H1 (cell line): ENCODE measurements around the gene RERE. TPM values are rescaled to one million over a fixed set of nuclear protein-coding genes. Genes with fewer than 3 reads are reported as not detected.

Source experiments
- KDM5A ChIP-seq: fragments of 200-600 bp; IDR thresholded peaks from 2 replicates; pipeline ENCODE4 v1.7.1; 2012; ENCODE audit warnings: mild to moderate bottlenecking, low read length, inconsistent platforms, mixed read lengths
- POLR2A ChIP-seq, 2 experiments: IDR thresholded peaks; 1 replicate in 1 of 2; 2 replicates in 1 of 2; pipeline ENCODE4 v1.6.1; 2011; ENCODE audit warnings: low read depth in 2 of 2, low read length in 2 of 2, mild to moderate bottlenecking in 2 of 2; ENCODE audit errors: control extremely low read depth in 1 of 2
- RAD21 ChIP-seq, 2 experiments: IDR thresholded peaks in 1 of 2; conservative IDR thresholded peaks in 1 of 2; 2 replicates each; pipeline ENCODE4 v1.6.1; 2011; ENCODE audit warnings: low read depth in 2 of 2, low read length in 2 of 2, improper control_type of control experiment in 1 of 2, inconsistent platforms in 1 of 2, mild to moderate bottlenecking in 1 of 2, moderate library complexity in 1 of 2
- RFX5 ChIP-seq: IDR thresholded peaks from 2 replicates; pipeline ENCODE4 v1.6.1; 2011; ENCODE audit warnings: low read depth, low read length, improper control_type of control experiment, borderline replicate concordance
- TEAD4 ChIP-seq: IDR thresholded peaks from 2 replicates; pipeline ENCODE4 v1.6.1; 2012; ENCODE audit warnings: low read depth, low read length, inconsistent platforms, mixed read lengths
- polyA plus RNA-seq, 7 experiments: library from polyadenylated mRNA; depleted of rRNA in 3 of 7; stranded (reverse) in 5 of 7; unstranded in 2 of 7; fragments of >200 nt in 5 of 7; fragments of 200-250 nt in 2 of 7; gene quantifications; 1 replicate in 5 of 7; 2 replicates in 1 of 7; 4 replicates in 1 of 7; pipeline versions ENCODE4 v1.2.1 to v1.2.3, GENCODE V29; 2011 to 2013; ENCODE audit warnings: missing spikeins in 2 of 7, mixed read lengths in 2 of 7
- total RNA-seq: library from RNA; stranded (reverse); fragmentation: NEBNext Ultra II Directional; extraction: Animal tissue kit (Norgen Biotek cat#: 25700); gene quantifications from 2 replicates; pipeline ENCODE4 v1.2.1, GENCODE V29; 2021

The RERE gene
- total and polyA plus RNA-seq, 2 of the 8 experiments (the other 6 are each of a cell fraction or from before 2014, with no cell fraction given) = 15.3 to 142 TPM

DNA sequence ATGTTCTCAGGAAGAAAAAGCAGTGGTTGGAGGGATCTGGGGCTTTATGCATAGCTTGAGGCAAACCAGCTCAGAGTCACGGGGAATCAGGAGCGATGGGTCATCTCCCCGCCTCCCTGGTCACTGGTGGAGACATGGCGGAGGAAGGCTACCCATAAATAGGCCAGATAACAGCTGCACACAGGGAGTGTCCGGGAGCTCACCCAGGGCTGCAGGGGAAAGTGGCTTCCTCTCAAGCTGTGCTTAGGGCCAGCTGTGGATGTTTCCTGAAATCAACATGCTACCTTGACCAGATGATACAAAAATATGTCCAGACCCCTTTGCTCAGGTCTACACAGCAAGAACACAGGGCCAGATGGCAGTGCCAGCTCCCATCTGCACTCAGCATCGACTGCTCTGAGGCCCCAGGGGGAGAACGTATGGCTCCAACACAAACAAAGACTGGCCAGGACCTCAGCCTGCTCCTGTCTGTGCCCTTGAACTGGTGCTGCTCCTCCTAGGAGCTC lies 27.1 kb upstream of the RERE start (continued):
- TF ChIP-seq KDM5A = no peak
- no peak for TF ChIP-seq TEAD4
- no peak for TF ChIP-seq POLR2A (IDR thresholded peaks at IDR 0.05; ENCODE audit: control extremely low read depth in 1 of 2, low read depth in 2 of 2, low read length in 2 of 2)
- TF ChIP-seq RAD21 (IDR thresholded peaks at IDR 0.05 in 1 of 2, conservative IDR thresholded peaks at IDR 0.05 in 1 of 2; ENCODE audit: low read depth in 2 of 2, low read length in 2 of 2) = no peak
- no peak for TF ChIP-seq RFX5
